Liver (tissue), 3 donors: Measurements from ENCODE around the gene ACADS.

Source experiments
- ATF3 ChIP-seq: IDR thresholded peaks from 2 replicates; pipeline ENCODE4 v1.6.1; 2016; ENCODE audit warnings: antibody characterized with exemption
- CTCF ChIP-seq: fragments of 150-350 bp; IDR thresholded peaks from 2 replicates; pipeline ENCODE4 v1.5.1; 2017; ENCODE audit warnings: improper control_type of control experiment, low read depth, low read length; ENCODE audit not compliant: missing input control
- HNF4G ChIP-seq: IDR thresholded peaks from 2 replicates; pipeline ENCODE4 v1.6.1; 2016; ENCODE audit warnings: antibody characterized with exemption
- JUND ChIP-seq, 2 donors: IDR thresholded peaks; 2 replicates each; pipeline ENCODE4 v1.6.1; 2016; ENCODE audit warnings: antibody characterized with exemption in 2 of 2
- MAX ChIP-seq: IDR thresholded peaks from 2 replicates; pipeline ENCODE4 v1.6.1; 2016; ENCODE audit warnings: antibody characterized with exemption
- RAD21 ChIP-seq, 2 donors: IDR thresholded peaks; 2 replicates each; pipeline ENCODE4 v1.6.1; 2016; ENCODE audit warnings: antibody characterized with exemption in 2 of 2, mild to moderate bottlenecking in 2 of 2
- REST ChIP-seq: IDR thresholded peaks from 2 replicates; pipeline ENCODE4 v1.6.1; 2016; ENCODE audit warnings: antibody characterized with exemption, mild to moderate bottlenecking
- RXRA ChIP-seq, 2 donors: IDR thresholded peaks; 2 replicates each; pipeline ENCODE4 v1.6.1; 2017 to 2018; ENCODE audit warnings: antibody characterized with exemption in 2 of 2, mild to moderate bottlenecking in 1 of 2
- SP1 ChIP-seq: IDR thresholded peaks from 2 replicates; pipeline ENCODE4 v1.6.1; 2018; ENCODE audit warnings: antibody characterized with exemption, mild to moderate bottlenecking
- donor health status: healthy.
- donor health status: healthy.

- TF ChIP-seq MAX (peak; percentile 12), REST (no peak), ATF3 (no peak), SP1 (no peak), CTCF (no peak), RXRA (IDR thresholded peaks at IDR 0.05) (no peak), JUND (IDR thresholded peaks at IDR 0.05) (peak; percentile 30 to 35), RAD21 (IDR thresholded peaks at IDR 0.05) (no peak), HNF4G (no peak)
These were observed 57.6 kb downstream of the ACADS start for GRCh38 chr12:120783197-120783596.
